Stimulated activated CD4-positive, alpha-beta T cell treated with anti-CD3 and anti-CD28 coated beads, Interleukin-2, amount 100 ng/mL, for 48 hours (primary cell): Measurements from ENCODE around the gene CACNA1I.
"Not testable (repeated sequence)": the region's sequence is repeated elsewhere in the genome, so short reads cannot be mapped to it uniquely, and the experiment has no call there.

Source experiments
- DNase-seq, 2 donors: peaks; one replicate each; pipeline ENCODE4 v3.0.0-alpha.2; 2020

The CACNA1I gene

GRCh38 chr22:39570665-39571064, at the start of gene CACNA1I:
Gene CACNA1I (plus strand): TSS chr22:39570753. CDS start chr22:39570753, 0 bp downstream.
- DNase-seq: no peak

- DNase-seq: not testable (repeated sequence)
Measured at GRCh38 chr22:39521106-39521885, 49.3 kb upstream of the CACNA1I start.

- not testable (repeated sequence) for DNase-seq
Measured at GRCh38 chr22:39522091-39522490, 48.5 kb upstream of the CACNA1I start.

- no peak for DNase-seq
Measured at GRCh38 chr22:39522567-39523300, 47.8 kb upstream of the CACNA1I start.

GRCh38 chr22:39524089-39524752, 46.3 kb upstream of the CACNA1I start:
- DNase-seq: no peak

GRCh38 chr22:39524753-39525657, 45.5 kb upstream of the CACNA1I start:
- DNase-seq: no peak

GRCh38 chr22:39525658-39525975, 44.9 kb upstream of the CACNA1I start:
- no peak for DNase-seq

- no peak for DNase-seq
Measured at GRCh38 chr22:39526736-39527171, 43.8 kb upstream of the CACNA1I start.

GRCh38 chr22:39527481-39527961, 43.0 kb upstream of the CACNA1I start:
- no peak for DNase-seq

GRCh38 chr22:39528080-39528661, 42.4 kb upstream of the CACNA1I start:
- no peak for DNase-seq

GRCh38 chr22:39528681-39529486, 41.7 kb upstream of the CACNA1I start:
- DNase-seq: peak; percentile 90 to 91

- DNase-seq: no peak
Measured at GRCh38 chr22:39529487-39529851, 41.1 kb upstream of the CACNA1I start.

- no peak for DNase-seq
Measured at GRCh38 chr22:39530116-39530515, 40.4 kb upstream of the CACNA1I start.

GRCh38 chr22:39530692-39531331, 39.7 kb upstream of the CACNA1I start:
- DNase-seq: no peak

GRCh38 chr22:39532215-39533073, 38.1 kb upstream of the CACNA1I start, which contains the start of gene RPS19BP1:
Gene RPS19BP1 (minus strand): TSS chr22:39532748. CDS start chr22:39532738, 10 bp downstream.
- DNase-seq: peak; percentile 97 to 99

GRCh38 chr22:39534092-39534506, 36.5 kb upstream of the CACNA1I start:
- no peak for DNase-seq

GRCh38 chr22:39534591-39535356, 35.8 kb upstream of the CACNA1I start:
- peak; percentile 87 to 89 for DNase-seq

GRCh38 chr22:39535357-39535725, 35.2 kb upstream of the CACNA1I start:
- DNase-seq: no peak
